HG02852 (cell line): ENCODE measurements around the gene SLFN13.
"Not testable (repeated sequence)": the region's sequence is repeated elsewhere in the genome, so short reads cannot be mapped to it uniquely, and the experiment has no call there.

ENCODE experiments used
- ATAC-seq: cut with Tn5 transposase; IDR thresholded peaks from one replicate; pipeline ENCODE4 v1.9.1; 2021; ENCODE audit warnings: mild to moderate bottlenecking, moderate library complexity; ENCODE audit not compliant: unreplicated experiment

Gene SLFN13

DNA sequence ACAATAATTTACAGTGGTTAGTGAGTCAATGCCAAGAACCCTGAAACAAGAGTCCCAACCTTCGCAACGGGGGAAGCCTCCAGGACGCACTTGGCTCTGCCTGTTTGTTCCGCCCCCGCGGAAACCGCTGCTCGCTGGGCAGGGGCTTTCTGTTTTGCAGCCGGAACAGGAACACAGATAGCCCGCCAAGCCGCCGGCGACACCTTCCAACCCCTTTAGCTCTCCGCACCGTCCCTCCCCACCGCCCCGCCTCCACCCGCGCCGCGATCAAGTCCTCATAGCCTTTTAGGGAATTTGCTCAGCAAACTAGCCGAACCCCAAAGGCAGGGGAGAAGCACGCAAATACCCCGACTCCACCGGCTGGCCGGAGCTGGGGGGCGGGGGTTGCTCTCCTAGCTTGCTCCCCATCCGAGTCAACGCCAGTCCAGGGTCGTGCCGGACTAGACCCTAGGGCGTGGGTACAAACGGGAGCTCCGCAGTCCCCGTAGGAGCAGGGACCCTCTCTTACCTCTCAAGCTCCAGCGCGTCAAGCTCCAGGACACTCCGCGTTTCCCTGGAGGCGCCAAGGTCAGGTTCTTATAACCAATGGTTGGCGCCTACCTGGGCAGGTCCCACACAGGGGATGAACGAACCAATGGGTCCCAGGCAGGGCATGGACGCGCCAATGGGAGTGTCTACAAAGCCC, at the start of gene SLFN13:
SLFN13 (minus strand) TSS at position 553 of the 685 bp plus-strand sequence. CDS start 3,086 bp downstream, outside the sequence.
- peak; percentile 80 for ATAC-seq

DNA sequence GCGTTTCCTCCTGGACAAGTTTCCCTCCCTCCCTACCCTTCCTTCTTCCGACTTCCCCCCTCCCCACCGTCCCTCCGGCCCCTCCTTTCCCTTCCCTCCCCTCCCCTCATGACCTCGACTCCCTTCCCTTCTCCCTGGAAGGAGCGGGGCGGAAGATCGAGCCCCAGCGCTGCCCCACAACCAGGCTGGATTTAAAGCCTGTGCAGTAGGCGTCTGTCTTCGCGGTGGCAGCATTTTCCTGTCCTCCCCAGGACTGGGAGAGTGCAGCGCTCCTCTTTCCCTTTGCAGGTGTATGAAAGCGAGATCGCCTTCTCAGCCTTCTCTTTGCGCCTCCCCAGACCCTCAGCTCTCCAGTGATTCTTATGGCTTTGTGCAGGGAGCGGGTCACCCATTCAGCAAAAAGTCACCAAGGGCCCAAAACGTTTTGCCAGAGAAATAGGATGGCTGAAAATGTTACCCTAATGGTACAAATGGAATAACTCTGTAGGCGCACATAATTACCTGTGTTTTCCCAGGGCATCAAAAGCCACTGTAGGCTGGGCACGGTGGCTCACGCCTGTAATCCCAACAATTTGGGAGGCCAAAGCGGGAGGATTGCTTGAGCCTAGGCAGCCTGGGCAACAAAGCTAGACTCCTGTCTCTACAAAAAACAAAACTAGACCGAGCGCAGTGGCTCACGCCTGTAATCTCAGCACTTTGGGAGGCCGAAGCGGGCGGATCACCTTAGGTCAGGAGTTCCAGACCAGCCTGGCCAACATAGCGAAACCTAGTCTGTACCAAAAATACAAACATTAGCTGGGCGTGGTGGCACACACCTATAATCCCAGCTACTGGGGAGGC, 48.1 kb upstream of the SLFN13 start:
- ATAC-seq = no peak

- no peak for ATAC-seq
Observed at GRCh38 chr17:35493040-35493439, 44.5 kb upstream of the SLFN13 start.

DNA sequence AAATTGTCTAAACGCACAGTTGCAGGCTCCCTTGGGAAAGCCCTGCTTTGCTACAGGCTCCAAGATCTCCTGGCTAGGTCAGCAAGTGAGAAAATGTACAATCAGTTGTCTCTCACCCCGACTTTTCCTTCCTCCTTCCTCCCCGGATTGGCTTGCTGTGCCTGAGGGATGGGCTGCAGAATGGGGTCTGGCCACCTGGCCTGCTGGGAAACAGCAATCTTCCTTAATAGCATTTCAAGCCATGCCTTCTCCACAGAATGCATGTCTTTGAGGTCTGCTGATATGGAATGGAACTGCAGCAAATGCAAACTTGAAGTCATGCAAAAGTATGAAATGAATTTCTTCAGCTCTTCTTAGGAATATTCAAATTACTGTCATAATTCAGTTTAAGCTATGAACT, 42.9 kb upstream of the SLFN13 start:
- ATAC-seq = no peak

DNA sequence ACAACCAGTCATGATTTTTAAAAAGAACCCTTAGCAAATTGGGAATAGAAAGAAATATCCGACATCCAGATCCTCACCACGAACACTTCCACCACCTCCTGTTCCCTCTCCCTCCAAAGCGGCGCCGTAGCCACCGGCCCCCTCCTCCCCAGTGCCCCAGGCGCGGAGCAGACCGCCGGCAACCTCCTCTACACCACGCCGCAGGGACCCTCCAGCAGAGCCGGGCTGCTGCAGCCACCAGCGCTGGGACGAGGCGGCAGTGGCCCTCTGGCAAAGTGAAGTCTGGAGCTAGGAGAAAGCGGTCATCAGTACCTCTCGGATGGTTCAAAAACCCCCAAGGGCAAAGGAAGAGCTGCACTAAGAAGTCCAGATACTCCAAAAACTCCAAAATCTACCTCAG, 41.4 kb upstream of the SLFN13 start:
- ATAC-seq = no peak

- ATAC-seq = no peak
Observed at GRCh38 chr17:35488991-35489390, 40.4 kb upstream of the SLFN13 start.

DNA sequence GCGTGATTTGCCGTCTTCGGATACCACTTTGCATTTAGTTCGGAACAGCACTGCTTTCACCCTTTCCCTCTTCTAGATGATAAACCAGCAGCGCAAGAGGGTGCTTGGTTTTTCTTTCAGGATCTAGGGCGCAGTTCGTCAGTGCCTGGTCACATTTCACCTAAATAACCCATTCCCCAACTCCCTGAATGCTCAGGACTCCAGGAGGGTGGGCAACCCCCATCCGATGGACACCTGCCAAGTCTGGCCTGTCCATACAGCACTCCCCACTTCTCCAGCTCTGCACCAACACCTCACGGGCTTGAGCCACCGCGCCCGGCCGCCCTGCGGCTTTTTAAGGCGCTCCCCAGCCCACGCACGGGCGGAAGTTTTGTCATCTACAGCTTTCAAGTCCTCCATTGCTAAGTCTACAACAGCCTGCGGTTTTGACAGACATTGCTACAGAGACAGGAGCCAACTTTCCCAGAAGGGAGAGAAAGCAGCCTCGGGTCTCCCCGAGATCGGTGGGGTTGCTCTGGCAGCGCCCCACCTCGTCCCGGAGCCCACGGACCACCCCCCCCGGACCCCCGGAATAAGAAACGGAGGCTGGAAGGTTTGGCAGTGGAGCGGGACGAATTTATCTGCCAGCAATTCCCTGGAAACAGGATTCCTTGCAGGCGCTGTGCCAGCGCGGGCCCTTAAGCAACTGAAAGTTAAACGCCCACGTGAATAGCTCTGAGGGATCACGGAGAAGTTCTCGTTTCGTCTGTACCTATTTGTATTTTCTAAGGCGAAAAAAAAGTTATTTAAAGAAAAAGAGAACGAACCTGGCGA, 38.6 kb upstream of the SLFN13 start:
- peak; percentile 66 for ATAC-seq

GRCh38 chr17:35479271-35479670, 30.7 kb upstream of the SLFN13 start:
- ATAC-seq = no peak

DNA sequence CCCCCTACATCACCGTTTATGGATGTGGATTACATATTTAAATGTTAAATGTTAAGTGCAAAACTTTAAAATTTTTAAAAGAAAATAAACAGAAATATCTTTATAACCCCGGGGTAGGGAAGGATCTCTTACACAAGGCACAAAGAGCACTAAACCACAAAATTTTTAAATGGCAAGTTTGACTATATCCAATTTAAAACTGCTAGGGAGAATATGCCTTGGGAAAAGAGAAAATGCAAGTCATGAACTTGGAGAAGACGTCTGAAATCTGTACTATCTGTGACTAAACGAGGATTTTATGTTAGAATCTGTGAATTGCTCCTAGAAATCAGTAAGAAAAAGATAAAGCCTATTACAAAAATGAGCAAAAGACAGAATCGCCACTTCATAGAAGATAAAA, 28.7 kb upstream of the SLFN13 start:
- ATAC-seq = no peak

- ATAC-seq = no peak
Observed at GRCh38 chr17:35476283-35476820, 27.8 kb upstream of the SLFN13 start.

- ATAC-seq = no peak
Observed at GRCh38 chr17:35468475-35468874, 19.9 kb upstream of the SLFN13 start.

- ATAC-seq = no peak
Observed at GRCh38 chr17:35467824-35468223, 19.3 kb upstream of the SLFN13 start.

- ATAC-seq = peak; percentile 72
Observed at GRCh38 chr17:35460354-35460851, 11.8 kb upstream of the SLFN13 start.

DNA sequence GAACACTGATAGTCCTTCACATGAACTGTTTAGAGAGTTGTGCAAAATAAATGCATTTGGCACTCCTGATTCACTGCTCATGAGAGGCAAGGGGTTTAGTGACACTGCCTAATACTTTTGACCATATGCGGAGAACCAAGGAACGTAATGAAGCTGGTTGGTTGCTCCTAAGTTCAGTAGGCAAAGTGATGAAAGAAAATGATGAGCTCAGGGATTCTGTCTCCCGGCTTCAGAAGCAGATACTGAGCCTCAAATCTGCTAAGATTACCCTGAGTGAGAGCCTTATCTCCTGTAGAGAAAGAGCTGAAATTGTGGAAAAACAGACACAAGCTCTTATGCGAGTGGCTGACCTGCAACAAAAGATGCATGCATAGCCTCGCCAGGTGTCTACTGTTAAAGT, 5.5 kb upstream of the SLFN13 start:
- not testable (repeated sequence) for ATAC-seq

- ATAC-seq = no peak
Observed at GRCh38 chr17:35453171-35453570, 4.6 kb upstream of the SLFN13 start.

GRCh38 chr17:35449371-35449931, 885 bp upstream of the SLFN13 start:
- ATAC-seq = no peak

DNA sequence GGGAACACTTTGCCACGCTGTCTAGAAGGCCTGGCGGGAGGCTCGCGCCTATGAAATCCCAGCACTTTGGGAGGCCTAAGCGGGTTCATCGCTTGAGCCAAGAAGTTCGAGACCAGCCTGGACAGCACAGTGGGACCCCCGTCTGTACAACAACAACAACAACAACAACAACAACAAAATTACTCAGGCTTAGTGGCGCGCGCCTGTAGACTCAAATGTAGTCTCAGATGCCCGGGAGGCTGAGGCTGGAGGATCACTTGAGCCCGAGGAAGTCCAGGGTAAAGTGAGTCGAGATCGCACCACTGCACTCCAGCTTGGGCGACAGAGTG, 297 bp upstream of the SLFN13 start:
- ATAC-seq = no peak

- ATAC-seq = no peak
Observed at GRCh38 chr17:35447499-35447898, 1.1 kb downstream of the SLFN13 start.

- ATAC-seq = no peak
Observed at GRCh38 chr17:35438433-35438832, 10.1 kb downstream of the SLFN13 start.

DNA sequence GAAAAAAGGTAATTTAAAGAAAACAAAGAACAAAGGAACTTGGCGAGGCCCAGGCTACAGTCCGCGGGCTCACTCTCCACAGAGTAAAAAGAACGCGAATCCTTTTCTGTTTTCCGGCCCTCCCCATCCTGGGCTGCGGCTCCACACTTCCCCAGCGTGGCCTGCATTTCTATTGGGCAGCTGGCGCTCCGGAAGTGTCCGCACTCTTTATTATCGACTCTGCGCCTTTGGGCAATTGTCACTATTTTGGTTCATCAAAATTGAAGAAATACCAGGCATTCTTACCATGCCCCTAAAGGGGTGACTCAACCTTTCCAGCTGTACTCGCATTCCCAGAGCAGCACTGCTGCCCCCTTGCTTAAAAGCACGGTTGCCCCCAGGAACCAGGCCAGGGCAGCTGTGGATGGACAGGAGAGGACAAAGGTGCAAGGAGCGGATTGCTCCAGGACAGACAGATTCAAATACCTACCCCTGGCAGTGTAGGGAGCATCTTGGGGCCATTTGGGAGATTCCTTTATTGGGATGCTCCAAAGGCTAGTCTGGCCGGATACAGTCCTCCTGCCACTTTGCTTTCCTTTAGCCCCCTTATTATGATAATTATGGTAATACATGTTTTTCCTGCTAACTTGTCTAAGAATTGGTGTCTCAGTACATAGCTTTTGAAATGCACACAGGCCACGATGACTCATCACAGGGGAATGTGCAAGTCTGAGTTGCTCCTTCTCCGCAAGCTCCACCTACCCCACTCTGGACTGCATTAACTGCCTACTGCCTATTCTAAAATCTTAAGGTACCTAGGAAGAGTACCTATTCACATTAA, 15.3 kb downstream of the SLFN13 start:
- no peak for ATAC-seq
